HCT116 (cell line): ENCODE measurements around the gene PRPF6. TPM values are rescaled to one million over a fixed set of nuclear protein-coding genes. Genes with fewer than 3 reads are reported as not detected.

Experiments
- ATAC-seq: fragments of 200-7000 bp; cut with Tn5 transposase; 2 replicates; pipeline ENCODE4 v1.9.1; 2020; ENCODE audit warnings: mild to moderate bottlenecking, moderate library complexity
- BruUV-seq: library from RNA; stranded (reverse); fragments of 400-500 nt; replicated peaks from 2 replicates; lab custom pipeline; 2021; lab: Mats Ljungman, UMichigan
- CTCF ChIA-PET: fragments of 300-600 bp; sonication (Branson Sonifier 250); formaldehyde crosslinking; loops from one replicate; lab custom pipeline; 2021; ENCODE audit warnings: antibody characterized with exemption; lab: Charles Lee
- POLR2A ChIA-PET: fragments of 300-600, 350-600 bp; sonication (Branson Sonifier 250); formaldehyde crosslinking; loops from one replicate; lab custom pipeline; 2021; ENCODE audit warnings: antibody characterized with exemption; lab: Charles Lee
- RAD21 ChIA-PET, 2 experiments: fragments of 300-600 bp; sonication (Branson Sonifier 250); formaldehyde crosslinking; loops; one replicate each; lab custom pipeline; 2023; ENCODE audit warnings: low total read pairs in 2 of 2; ENCODE audit not compliant: uncharacterized antibody in 2 of 2, unreplicated experiment in 2 of 2, low non-redundant PET in 1 of 2; lab: Charles Lee
- DNase-seq: peaks from one replicate; pipeline ENCODE4 v3.0.0-alpha.2; 2010; ENCODE audit warnings: low read depth, low spot score
- H2AFZ ChIP-seq: fragments of 200-600 bp; shearing (Covaris generic), sonication (generic); 2 replicates; pipeline ENCODE4 v1.6.1; 2017; ENCODE audit warnings: low read depth, mixed run types, mixed read lengths, antibody characterized with exemption, low read length; ENCODE audit not compliant: poor library complexity, severe bottlenecking
- H3K27ac ChIP-seq: 2 replicates; pipeline ENCODE4 v1.5.1; 2012; ENCODE audit warnings: low read depth, low read length
- H3K27me3 ChIP-seq: fragments of 200-600 bp; sonication (generic); 2 replicates; pipeline ENCODE4 v1.6.1; 2016; ENCODE audit warnings: mixed run types, low read length, mixed read lengths; ENCODE audit not compliant: insufficient read depth
- H3K36me3 ChIP-seq, 2 experiments: fragments of 200-500 bp in 1 of 2; fragments of 200-600 bp in 1 of 2; sonication (Bioruptor generic) in 1 of 2; sonication (generic) in 1 of 2; 2 replicates each; pipeline versions ENCODE4 v1.5.1 to v1.6.1; 2014 to 2016; ENCODE audit warnings: low read length in 2 of 2, inconsistent platforms in 1 of 2, mixed read lengths in 1 of 2, mixed run types in 1 of 2; ENCODE audit not compliant: insufficient read depth in 2 of 2, control insufficient read depth in 1 of 2
- H3K4me1 ChIP-seq, 2 experiments: fragments of 200-600 bp in 1 of 2; sonication (generic) in 1 of 2; 2 replicates each; pipeline versions ENCODE4 v1.5.1 to v1.6.1; 2012 to 2017; ENCODE audit warnings: low read length in 2 of 2, inconsistent platforms in 1 of 2, mild to moderate bottlenecking in 1 of 2, mixed read lengths in 1 of 2, mixed run types in 1 of 2, moderate library complexity in 1 of 2; ENCODE audit not compliant: insufficient read depth in 2 of 2, control insufficient read depth in 1 of 2
- H3K4me2 ChIP-seq: fragments of 200-600 bp; sonication (generic); 2 replicates; pipeline ENCODE4 v1.6.1; 2017; ENCODE audit warnings: mixed run types, low read length, mixed read lengths
- H3K4me3 ChIP-seq, 2 experiments: fragments of 200-600 bp in 1 of 2; sonication (generic) in 1 of 2; replicated peaks in 1 of 2; 2 replicates each; pipeline ENCODE4 v1.5.1; 2011 to 2016; ENCODE audit warnings: low read length in 2 of 2, control low read depth in 1 of 2, low read depth in 1 of 2, mild to moderate bottlenecking in 1 of 2, mixed read lengths in 1 of 2, mixed run types in 1 of 2
- H3K79me2 ChIP-seq: fragments of 200-600 bp; sonication (generic); 2 replicates; pipeline ENCODE4 v1.6.1; 2017; ENCODE audit warnings: mild to moderate bottlenecking, mixed run types, low read length, moderate library complexity, mixed read lengths; ENCODE audit not compliant: insufficient read depth
- H3K9ac ChIP-seq: fragments of 200-600 bp; sonication (generic); 2 replicates; pipeline ENCODE4 v1.6.1; 2016; ENCODE audit warnings: low read length, mixed read lengths
- H3K9me2 ChIP-seq: fragments of 200-600 bp; sonication (generic), shearing (Covaris generic); 2 replicates; pipeline ENCODE4 v1.6.1; 2017; ENCODE audit warnings: mixed run types, mild to moderate bottlenecking, moderate library complexity; ENCODE audit not compliant: insufficient read depth
- H3K9me3 ChIP-seq, 2 experiments: fragments of 200-500 bp in 1 of 2; fragments of 200-600 bp in 1 of 2; sonication (Bioruptor generic) in 1 of 2; sonication (generic) in 1 of 2; 2 replicates each; pipeline ENCODE4 v1.6.1; 2014 to 2017; ENCODE audit warnings: low read length in 2 of 2, mixed read lengths in 2 of 2, inconsistent platforms in 1 of 2, low read depth in 1 of 2, mild to moderate bottlenecking in 1 of 2, mixed run types in 1 of 2, moderate library complexity in 1 of 2; ENCODE audit not compliant: control insufficient read depth in 1 of 2, insufficient read depth in 1 of 2
- H4K20me1 ChIP-seq: fragments of 200-600 bp; sonication (generic), shearing (Covaris generic); 2 replicates; pipeline ENCODE4 v1.6.1; 2017; ENCODE audit warnings: mixed run types, mild to moderate bottlenecking, moderate library complexity; ENCODE audit not compliant: insufficient read depth
- CBX3 ChIP-seq: IDR thresholded peaks from 2 replicates; pipeline ENCODE4 v1.6.1; 2012; ENCODE audit warnings: low read depth
- CEBPB ChIP-seq: IDR thresholded peaks from 2 replicates; pipeline ENCODE4 v1.6.1; 2012; ENCODE audit warnings: low read depth
- EGR1 ChIP-seq: IDR thresholded peaks from 2 replicates; pipeline ENCODE4 v1.6.1; 2012; ENCODE audit warnings: low read depth
- ELF1 ChIP-seq: IDR thresholded peaks from 2 replicates; pipeline ENCODE4 v1.6.1; 2012; ENCODE audit warnings: low read depth, borderline replicate concordance
- EZH2 ChIP-seq: fragments of 200-600 bp; sonication (generic); IDR thresholded peaks from 2 replicates; pipeline ENCODE4 v1.6.1; 2017; ENCODE audit warnings: antibody characterized with exemption, mixed run types
- EZH2phosphoT487 ChIP-seq: fragments of 200-600 bp; IDR thresholded peaks from 2 replicates; pipeline ENCODE4 v1.6.1; 2018; ENCODE audit warnings: antibody characterized with exemption, borderline replicate concordance
- FOSL1 ChIP-seq: IDR thresholded peaks from 2 replicates; pipeline ENCODE4 v1.6.1; 2012; ENCODE audit warnings: low read depth
- POLR2A ChIP-seq: IDR thresholded peaks from 2 replicates; pipeline ENCODE4 v1.7.0; 2011; ENCODE audit warnings: borderline replicate concordance; ENCODE audit not compliant: insufficient read depth, insufficient read length; ENCODE audit errors: extremely low read depth
- POLR2AphosphoS5 ChIP-seq: IDR thresholded peaks from 2 replicates; pipeline ENCODE4 v1.6.1; 2011; ENCODE audit warnings: mild to moderate bottlenecking, low read depth, low read length, moderate library complexity
- RAD21 ChIP-seq: IDR thresholded peaks from 2 replicates; pipeline ENCODE4 v1.6.1; 2012; ENCODE audit warnings: low read depth, mild to moderate bottlenecking
- SP1 ChIP-seq: IDR thresholded peaks from 2 replicates; pipeline ENCODE4 v1.6.1; 2012; ENCODE audit warnings: low read depth
- SRF ChIP-seq: IDR thresholded peaks from 2 replicates; pipeline ENCODE4 v1.6.1; 2012; ENCODE audit warnings: low read depth
- TCF7L2 ChIP-seq: IDR thresholded peaks from 2 replicates; pipeline ENCODE4 v1.7.0; 2011; ENCODE audit warnings: borderline replicate concordance, inconsistent platforms; ENCODE audit not compliant: insufficient read depth, insufficient read length; ENCODE audit errors: extremely low read depth
- ZNF274 ChIP-seq: fragments of 200-500 bp; sonication (Bioruptor generic); IDR thresholded peaks from 2 replicates; pipeline ENCODE4 v1.6.1; 2014; ENCODE audit warnings: mild to moderate bottlenecking, low read depth, low read length, inconsistent platforms
- intact Hi-C: fragments of 100-400 bp; cut with micrococcal nuclease; formaldehyde crosslinking; loops from 2 replicates; pipeline ENCODE4 v1.10.0; 2022
- total RNA-seq: library from RNA; stranded (reverse); gene quantifications from one replicate; pipeline ENCODE4 v1.2.1, GENCODE V29; 2021; ENCODE audit not compliant: unreplicated experiment
- TF ChIP-seq, protein P1 (sequence below): IDR thresholded peaks from 2 replicates; pipeline ENCODE4 v1.6.1; 2012
- TF ChIP-seq, protein P2 (sequence below): IDR thresholded peaks from 2 replicates; pipeline ENCODE4 v1.6.1; 2012; ENCODE audit warnings: low read depth
- TF ChIP-seq, protein P3 (sequence below): IDR thresholded peaks from 2 replicates; pipeline ENCODE4 v1.6.1; 2012

Gene PRPF6
- total RNA-seq, 1 experiment from 2014 or later: 74.9 TPM

DNA sequence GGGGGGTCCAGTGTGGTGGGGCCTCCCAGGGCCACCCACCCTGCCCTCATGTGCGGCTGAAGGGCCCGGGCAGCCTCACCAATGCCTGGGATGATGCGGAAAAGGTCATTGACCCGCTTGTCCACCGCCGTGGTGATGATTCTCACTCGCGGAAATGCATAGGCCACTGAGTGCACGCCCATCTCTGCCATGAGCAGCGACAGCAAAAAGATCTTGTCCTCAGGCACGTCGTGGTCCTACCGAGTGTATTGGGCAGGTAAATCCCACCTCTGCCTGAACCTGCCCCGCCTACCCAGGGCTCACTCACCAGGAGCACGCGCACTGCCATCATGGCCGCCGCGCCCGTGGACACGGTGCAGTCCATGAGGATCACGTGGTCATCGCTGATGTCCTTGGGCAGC, 40.9 kb upstream of the PRPF6 start (continued):
- TF ChIP-seq TCF7L2: no peak
- no peak for TF ChIP-seq EZH2
- no peak for TF ChIP-seq ZNF274
- no peak for TF ChIP-seq POLR2A

DNA sequence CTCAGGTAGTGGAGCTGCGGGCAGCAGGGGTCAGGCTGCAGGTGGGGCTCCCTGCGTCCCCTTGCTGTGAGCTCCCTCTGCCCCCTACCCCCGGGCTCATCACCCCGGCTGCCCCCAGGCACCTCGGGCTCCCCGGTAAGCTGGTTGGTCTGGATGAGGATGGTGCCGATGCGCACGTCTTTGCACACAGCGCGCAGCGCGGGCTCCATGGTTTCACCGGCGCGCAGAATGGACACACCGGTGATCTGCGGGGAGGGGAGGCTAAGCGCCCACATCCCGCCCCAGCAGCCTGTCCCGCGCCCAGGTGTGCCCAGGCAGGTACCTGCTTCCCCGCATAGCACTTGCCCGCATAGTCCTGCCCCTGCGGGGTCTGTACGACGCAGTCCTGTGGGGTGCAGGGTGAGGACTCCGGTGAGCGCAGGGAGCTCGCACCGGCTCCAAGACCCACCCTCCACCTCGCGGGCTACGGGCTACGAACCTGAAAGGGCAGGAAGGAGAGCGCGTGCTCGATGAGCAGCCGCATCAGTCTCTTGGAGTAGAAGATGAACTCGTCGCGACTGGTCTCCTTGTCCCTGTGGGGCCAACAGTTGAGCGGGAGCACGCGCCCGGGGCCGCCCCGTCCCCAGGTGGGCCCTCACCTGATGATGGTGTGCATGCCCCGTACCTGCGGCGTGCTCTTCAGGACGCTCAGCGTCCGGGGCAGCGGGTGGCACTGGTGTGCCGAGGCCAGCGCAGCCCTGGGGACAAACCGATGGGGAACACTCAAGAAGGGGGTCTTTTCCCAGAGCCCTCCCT, 40.3 kb upstream of the PRPF6 start:
- no peaks in the 10 kb centered on the region for H3K27me3 ChIP-seq
- BruUV-seq: no TSS peak
- TF ChIP-seq EGR1: no peak
- no peak for TF ChIP-seq CEBPB
- TF ChIP-seq EZH2phosphoT487: no peak
- TF ChIP-seq EZH2: no peak
- TF ChIP-seq SP1: no peak
- TF ChIP-seq, protein P1, sequence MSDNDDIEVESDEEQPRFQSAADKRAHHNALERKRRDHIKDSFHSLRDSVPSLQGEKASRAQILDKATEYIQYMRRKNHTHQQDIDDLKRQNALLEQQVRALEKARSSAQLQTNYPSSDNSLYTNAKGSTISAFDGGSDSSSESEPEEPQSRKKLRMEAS: no peak
- no peak for TF ChIP-seq TCF7L2
- TF ChIP-seq SRF: no peak
- no peak for TF ChIP-seq FOSL1
- no peak for TF ChIP-seq CBX3
- TF ChIP-seq POLR2A: no peak
- TF ChIP-seq ELF1: no peak
- no peak for TF ChIP-seq ZNF274
- TF ChIP-seq, protein P2, sequence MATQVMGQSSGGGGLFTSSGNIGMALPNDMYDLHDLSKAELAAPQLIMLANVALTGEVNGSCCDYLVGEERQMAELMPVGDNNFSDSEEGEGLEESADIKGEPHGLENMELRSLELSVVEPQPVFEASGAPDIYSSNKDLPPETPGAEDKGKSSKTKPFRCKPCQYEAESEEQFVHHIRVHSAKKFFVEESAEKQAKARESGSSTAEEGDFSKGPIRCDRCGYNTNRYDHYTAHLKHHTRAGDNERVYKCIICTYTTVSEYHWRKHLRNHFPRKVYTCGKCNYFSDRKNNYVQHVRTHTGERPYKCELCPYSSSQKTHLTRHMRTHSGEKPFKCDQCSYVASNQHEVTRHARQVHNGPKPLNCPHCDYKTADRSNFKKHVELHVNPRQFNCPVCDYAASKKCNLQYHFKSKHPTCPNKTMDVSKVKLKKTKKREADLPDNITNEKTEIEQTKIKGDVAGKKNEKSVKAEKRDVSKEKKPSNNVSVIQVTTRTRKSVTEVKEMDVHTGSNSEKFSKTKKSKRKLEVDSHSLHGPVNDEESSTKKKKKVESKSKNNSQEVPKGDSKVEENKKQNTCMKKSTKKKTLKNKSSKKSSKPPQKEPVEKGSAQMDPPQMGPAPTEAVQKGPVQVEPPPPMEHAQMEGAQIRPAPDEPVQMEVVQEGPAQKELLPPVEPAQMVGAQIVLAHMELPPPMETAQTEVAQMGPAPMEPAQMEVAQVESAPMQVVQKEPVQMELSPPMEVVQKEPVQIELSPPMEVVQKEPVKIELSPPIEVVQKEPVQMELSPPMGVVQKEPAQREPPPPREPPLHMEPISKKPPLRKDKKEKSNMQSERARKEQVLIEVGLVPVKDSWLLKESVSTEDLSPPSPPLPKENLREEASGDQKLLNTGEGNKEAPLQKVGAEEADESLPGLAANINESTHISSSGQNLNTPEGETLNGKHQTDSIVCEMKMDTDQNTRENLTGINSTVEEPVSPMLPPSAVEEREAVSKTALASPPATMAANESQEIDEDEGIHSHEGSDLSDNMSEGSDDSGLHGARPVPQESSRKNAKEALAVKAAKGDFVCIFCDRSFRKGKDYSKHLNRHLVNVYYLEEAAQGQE: no peak
- TF ChIP-seq, protein P3, sequence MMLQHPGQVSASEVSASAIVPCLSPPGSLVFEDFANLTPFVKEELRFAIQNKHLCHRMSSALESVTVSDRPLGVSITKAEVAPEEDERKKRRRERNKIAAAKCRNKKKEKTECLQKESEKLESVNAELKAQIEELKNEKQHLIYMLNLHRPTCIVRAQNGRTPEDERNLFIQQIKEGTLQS: no peak
- no peak for TF ChIP-seq POLR2AphosphoS5
- TF ChIP-seq RAD21: no peak
- H3K36me3 ChIP-seq: peaks cover 16 to 41% of the 10 kb centered on the region in 2 experiments; a peak in 3 of 4 replicates
- ChIA-PET RAD21 (no interaction called here), CTCF (no interaction called here), POLR2A (no interaction called here)
- no peaks in the 10 kb centered on the region for H4K20me1 ChIP-seq
- H3K4me2 ChIP-seq: no peak overlapping the region
- DNase-seq (no peak), ATAC-seq (no peak)
- no peak overlapping the region for H3K9ac ChIP-seq
- H3K79me2 ChIP-seq: peaks cover 14% of the 10 kb centered on the region
- no peaks in the 10 kb centered on the region for H3K9me2 ChIP-seq
- H3K27ac ChIP-seq: peak overlapping the region; percentile 13; the same call in 1 of the 2 replicates
- H3K4me3 ChIP-seq: no peak overlapping the region
- peaks cover 3 to 13% of the 10 kb centered on the region in 2 experiments; a peak in 2 of 4 replicates for H3K4me1 ChIP-seq
- no peak overlapping the region for H2AFZ ChIP-seq
- no peaks in the 10 kb centered on the region for H3K9me3 ChIP-seq
- intact Hi-C loops: no loop called here
